Prostate gland (tissue), 2 donors: ENCODE measurements around the gene IL9R.

Experiments
- CTCF ChIP-seq, 4 experiments: fragments of 200-600 bp in 2 of 4; fragments of 450-650 bp in 2 of 4; sonication (generic) in 2 of 4; IDR thresholded peaks; 1 replicate in 3 of 4; 2 replicates in 1 of 4; pipeline ENCODE4 v1.5.1; 2016 to 2019; ENCODE audit warnings: antibody characterized with exemption in 4 of 4, mild to moderate bottlenecking in 2 of 4, moderate library complexity in 2 of 4
- POLR2AphosphoS5 ChIP-seq: sonication (generic); formaldehyde crosslinking; IDR thresholded peaks from one replicate; pipeline ENCODE4 v1.6.1; 2017; ENCODE audit warnings: antibody characterized with exemption

GRCh38 chrX:155983326-155983725, 14.2 kb upstream of the IL9R start:
- TF ChIP-seq CTCF (IDR thresholded peaks at IDR 0.05) (no peak), POLR2AphosphoS5 (no peak)
